HG03196 (cell line): Measurements from ENCODE around the gene GALNT10.

ENCODE experiments used
- ATAC-seq: cut with Tn5 transposase; IDR thresholded peaks from one replicate; pipeline ENCODE4 v1.9.1; 2021; ENCODE audit not compliant: unreplicated experiment

GALNT10 gene

DNA sequence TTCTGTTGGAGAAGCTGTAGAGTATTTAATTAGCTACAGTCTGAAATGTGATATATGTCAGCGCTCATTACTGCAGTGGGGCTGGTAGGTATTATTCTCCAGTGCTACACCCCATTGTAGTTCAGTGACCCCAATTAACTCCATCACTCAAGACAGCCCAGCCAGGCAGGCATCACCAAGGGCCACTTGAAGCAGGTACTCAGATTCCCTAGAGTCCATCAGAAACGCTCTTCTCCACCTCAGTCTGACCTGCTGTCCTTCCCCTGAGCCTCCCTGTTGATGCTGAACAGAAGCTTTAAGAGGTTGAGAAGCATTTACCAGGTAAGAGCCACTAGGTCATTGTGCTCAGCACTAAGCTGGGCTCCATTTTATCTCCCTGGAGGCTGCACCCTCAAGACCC, 71.8 kb downstream of the GALNT10 start:
- ATAC-seq = no peak

DNA sequence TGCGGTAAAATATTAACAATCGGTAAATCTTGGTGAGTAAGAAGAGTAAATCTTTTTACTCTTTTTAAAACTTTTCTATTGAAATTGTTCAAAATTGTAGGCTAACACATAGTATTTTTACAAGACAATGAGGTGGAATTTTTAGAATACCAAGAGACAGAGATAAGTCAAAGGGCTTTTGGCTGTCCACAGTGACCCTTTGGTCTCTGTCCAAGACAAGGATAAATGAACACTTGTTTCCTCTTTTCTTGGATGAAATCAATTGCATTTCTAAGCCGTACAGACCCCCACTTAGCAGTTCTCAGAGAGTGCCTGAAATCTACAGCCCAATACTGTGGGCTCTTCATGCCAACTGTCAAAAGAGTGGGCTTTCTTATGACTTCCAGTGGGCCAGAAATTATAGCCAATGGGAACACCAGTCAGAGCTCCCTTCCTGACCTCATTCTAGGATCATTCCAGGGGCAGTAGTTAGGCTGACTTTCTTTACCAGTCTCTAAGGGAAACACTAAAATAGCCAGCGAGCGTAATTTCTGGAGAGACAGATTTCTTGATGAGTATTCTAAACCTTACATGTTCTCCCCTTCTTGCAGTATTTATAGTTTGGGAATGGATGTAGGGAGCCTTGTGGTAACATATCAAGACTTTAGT, 74.1 kb downstream of the GALNT10 start:
- ATAC-seq = no peak

DNA sequence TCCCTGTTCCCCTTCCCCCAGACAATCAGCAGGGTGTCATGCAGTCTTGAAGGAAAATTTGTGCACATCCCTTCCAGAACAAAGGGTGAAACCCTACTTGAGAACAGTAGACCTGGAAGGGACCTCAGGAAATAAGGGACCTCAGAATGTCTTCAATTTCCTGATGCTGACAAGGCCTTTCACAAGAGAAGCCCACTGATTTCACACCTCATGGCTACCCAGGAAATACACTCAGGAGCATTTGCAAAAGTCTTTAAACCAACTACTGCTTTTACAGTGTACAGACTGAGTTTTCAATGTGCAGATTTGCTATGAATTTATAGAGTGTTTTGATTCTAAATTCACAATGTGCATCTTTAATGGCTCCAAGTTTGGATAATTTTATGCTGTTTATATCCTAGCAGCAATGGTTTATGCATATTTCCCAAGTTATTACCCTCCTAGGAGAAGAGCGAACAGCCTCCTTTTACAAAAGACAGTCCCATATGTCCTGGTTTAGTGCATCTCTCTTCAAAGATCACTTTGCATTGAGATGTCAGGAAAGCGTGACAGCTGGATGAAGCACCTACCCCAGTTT, 74.8 kb downstream of the GALNT10 start:
- ATAC-seq = no peak

DNA sequence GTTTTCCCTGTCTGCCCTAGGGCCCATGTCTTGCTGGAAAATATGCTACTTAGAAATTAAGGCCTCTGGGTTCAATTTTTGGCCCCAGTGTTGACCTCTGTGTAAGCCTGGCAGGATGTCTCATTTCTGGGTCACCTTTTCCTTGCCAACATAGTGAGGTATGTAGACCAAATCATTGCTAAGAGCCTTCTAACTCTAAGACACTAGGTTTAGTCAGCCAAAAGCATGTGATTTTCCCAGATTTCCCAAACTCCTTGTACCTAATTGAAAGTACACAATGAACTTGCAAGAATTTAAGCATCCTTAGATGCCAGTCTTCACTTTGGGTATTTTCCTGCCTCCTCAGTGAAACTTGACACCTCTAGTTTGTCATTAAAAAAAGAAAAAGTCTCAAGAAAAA, 77.0 kb downstream of the GALNT10 start:
- no peak for ATAC-seq

DNA sequence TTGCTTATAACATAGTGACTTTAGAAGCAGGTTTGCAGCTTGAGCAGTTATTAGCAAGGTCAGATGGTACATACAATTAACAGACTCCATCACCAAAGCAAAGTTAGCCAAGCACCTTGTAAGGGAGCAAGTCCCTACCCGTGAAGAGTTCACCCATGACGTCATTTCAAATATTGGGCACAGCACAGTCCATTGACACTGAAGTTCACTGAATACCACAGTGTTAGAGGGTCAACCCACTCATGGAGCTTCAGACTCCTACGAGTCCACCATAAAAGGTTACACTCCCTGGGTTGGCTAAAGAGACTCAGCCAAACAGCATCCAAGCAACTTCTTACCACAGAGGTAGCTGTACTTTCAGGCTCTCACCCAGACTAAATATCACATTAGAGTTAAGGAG, 77.5 kb downstream of the GALNT10 start:
- no peak for ATAC-seq

DNA sequence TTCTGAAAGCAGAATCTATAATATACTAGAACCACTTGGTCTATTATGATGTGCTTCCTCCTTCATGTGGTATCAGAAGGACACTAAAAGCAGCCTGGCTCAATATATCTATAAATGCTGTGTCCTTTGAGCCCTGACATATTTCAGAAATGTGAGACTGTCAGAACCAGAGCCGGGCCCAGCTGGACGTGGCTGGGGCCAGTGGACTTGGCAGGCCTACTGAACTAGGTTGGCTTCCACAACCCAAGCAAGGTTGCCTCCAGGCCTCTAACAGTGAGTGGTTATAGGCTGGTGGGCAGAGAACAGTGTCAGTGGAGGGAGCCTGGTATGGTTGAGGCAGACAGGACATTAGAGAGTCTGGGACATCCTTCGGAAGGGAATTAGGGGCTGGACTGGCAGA, 78.9 kb downstream of the GALNT10 start:
- ATAC-seq = no peak

DNA sequence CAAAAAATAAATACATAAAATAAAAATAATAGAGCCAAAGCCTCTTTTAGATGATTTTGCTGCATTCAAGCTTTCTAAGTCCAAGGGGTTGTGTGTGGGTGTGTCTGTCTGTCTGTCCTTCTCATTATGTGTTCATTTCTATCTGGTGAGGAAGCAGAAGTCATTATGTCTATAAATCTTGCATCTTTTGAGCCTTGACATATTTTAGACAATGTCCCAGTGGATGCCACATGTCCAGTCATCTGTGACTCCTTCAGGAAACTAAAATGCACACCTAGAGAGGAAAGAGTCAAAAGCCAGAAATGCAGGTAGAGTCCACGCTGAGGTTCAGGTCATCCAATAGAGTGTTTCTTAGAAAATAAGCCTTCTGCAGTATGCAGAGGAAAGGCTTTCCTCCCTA, 80.9 kb downstream of the GALNT10 start:
- no peak for ATAC-seq

DNA sequence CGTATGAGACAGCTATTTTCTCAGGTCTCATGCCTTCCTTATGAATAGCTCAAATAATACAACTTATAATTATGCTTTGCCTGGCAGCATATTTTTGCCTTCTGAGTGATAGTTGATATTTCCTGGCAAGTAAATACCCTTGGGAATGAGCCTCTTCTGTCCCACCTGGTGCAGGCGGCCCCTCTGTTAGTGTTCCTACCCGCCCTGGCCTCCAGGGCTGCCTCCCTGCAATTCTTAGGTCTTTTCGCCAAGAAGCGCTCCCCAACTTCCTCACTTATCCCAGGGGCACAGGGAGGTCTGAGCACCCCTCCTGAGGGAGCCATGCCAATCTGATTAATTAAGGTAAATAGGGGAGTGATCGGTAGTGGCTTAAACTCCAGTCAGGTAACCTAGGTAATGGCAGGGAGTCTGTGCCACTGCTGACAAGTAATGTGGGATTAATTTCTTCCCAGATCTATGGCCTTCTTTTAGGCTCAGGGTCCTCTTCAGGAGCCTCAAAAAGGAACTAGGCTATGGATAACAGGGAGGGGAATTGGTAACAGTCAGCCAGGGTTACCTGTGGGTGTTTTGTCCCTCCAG, 81.5 kb downstream of the GALNT10 start:
- ATAC-seq = no peak

DNA sequence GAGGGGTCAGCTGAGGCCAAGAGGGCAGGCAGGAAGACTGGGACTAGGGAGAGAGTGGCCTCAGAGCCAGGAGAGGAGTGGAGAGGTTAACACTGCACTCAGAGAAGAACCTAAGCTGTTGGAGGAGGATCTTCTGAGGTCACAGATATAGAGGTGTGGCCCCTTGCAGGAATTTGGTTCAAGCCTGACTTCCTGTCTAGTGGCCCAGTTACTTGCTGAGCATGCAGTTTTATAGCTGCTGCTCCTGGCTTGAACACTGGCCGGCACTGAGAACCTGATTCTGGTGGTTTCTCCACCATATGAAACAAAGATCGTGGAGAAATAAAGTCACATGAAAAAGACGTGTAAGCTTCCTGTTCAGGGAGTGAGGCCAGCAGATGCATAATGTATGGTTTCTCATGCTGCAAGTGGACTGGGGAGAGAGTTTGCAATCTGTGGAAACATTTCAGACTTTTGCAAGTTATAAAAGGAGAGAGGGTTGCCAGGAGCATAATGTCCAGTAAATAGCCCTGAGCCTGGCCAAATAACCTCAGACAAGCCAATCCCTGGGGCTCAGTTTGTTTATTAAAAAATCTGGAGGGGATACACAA, 82.6 kb downstream of the GALNT10 start:
- ATAC-seq = peak; percentile 52

DNA sequence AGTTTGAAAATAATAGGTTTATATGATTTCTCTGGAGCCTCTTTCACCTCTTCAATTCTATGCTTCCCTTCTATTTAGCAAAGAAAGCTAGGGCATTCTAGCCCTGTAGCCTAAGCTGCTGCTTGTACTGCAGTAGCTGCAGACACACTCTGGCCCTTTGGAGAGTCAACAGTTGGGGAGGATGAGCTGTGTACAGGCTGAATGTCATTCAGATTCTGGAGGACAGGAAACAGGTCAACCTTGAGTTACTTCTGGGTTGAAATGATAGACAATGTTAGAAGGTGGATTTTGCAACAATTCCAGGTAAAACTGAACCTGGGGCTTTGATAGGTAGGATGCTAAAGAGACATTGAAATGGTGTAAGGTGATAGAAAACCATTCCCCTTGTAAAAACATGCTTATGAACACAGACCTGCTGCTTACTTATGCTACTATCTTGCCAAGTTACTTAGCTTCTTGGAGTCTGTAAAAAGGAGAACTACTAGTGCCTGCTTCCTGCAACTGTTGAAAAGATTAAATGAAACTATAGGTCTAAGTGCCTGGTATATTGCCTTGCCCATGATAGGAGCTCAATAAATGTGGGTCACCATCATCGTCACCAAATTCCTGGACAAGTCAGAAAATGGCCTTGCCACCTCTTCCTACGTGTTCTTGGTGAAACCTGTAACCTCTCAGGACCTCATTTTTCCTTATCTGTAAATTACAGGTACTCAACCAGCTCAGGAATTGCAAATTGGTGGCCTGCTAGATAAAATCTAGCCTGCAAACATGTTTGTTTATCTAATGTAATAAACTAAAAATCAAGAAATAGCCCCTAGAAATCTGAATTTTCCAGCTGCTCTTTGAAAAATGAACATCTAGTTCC, 83.7 kb downstream of the GALNT10 start:
- ATAC-seq = no peak

DNA sequence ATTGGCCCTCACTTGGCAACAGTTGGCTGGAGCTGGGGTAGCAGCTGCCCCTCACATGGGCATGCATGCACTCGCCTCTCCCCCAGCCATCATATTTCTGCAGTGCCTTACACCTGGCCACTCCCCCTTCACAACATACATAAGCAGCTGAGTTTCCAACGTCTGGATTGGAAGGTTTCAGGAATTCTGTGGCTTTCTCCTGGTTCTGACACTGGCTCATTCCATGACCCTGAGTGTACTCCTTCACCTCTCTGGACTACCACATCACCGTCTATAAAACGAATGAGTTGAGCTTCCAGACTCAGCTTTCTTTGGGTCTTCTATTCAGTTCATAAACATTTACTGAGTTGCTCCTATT, 84.3 kb downstream of the GALNT10 start:
- no peak for ATAC-seq

DNA sequence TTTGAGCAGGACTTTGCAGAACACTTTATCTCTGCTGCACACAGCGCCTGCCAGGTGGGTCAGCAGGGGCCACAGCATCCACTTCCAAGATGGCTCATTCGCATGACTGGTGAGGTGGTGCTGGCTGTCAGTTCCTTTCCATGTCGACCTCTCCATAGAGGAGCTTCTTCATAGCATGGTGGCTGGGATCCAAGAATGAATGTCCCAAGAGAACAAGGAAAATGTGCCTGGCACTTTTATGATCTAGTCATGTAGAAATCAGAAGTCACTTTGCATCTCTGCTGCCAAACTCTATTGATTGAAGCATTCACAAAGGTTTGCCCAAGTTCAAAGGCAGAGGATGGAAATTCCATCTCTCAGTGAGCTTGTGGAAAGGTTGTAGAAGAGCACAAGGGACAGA, 85.0 kb downstream of the GALNT10 start:
- no peak for ATAC-seq

DNA sequence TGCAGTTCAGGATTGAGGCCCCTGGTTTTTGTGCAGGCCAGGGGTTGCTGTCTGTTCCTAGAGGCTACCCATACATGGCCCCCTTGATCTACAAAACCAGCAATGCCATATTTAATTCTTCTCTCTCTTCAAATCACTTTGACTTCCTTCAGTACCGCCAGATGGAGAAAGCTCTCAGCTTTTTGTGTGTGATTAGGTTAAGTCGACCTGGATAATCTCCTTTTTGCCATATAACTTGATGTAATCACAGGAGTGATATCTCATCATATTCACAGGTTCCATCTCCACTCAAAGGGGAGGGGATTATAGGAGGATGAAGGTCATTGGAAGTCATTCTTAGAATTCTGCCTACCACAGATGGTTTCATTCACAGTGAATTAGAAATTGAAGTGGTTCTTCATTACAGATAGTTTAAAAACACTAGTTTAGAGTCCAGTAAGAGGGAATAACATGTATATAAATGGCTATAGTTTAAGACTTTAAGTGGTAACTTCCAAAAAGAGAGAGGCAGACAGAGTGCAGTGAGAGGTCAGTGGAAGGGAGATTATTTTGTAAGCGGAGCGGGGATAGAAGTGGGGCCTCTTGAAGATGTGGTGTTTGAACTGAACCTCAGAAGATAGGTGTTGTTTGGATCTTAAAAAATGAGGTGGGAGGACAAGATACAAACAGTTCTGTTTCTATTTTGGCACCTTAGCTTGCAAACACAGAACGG, 85.9 kb downstream of the GALNT10 start:
- no peak for ATAC-seq

DNA sequence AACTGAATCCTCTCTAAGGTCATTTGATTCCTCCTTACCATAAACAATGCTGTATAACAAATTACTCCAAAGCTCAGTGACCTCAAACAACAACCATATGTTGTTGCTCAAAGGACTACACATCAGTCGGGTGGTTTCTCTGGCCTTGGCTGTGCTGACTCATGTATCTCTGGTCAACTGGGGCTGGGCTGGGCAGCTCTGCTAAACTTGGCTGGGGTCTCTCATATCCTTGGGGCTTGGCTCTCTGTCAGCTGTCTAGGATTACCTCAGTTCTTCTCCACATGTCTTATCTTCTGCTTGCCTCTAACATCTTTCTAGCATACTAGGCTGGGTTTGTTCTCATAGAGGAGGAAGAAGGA, 86.4 kb downstream of the GALNT10 start:
- no peak for ATAC-seq

DNA sequence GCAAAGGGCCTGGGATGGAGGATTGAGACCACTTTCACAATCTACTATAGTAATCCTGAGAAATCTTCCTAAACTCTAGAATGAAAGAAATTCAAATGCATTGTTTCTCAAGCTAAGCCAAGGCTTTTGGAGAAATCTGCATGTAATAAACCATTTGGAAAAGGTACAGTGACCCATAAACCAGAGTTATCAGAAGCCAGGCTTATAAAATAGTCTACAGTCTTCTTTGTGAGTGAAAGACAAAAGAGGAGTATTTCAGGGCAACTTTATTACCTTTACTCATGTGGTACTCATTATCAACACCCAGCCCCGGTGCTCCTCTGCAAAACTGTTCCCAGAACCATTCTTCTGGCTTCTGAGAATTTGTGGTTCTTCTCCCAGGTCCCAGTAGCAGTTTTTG, 87.0 kb downstream of the GALNT10 start:
- no peak for ATAC-seq

DNA sequence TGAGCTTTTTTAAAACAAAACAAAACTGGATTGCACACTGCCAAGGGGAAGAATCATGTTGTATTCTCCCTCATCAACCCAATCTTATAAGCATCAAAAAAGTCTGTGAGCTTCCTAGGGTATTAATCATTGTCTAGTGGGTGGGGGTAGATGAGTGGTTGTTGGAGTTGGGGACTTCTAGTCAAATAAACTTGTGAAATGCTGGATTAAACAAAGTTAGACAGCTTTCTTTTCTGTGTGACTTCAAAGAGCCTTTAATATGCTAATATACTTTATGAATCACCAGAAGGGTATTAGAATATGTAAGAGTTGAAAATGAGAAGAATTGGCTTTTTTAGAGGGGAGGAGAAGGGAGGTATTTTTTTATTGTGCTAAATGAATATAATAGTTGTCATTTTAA, 87.7 kb downstream of the GALNT10 start:
- ATAC-seq = no peak

DNA sequence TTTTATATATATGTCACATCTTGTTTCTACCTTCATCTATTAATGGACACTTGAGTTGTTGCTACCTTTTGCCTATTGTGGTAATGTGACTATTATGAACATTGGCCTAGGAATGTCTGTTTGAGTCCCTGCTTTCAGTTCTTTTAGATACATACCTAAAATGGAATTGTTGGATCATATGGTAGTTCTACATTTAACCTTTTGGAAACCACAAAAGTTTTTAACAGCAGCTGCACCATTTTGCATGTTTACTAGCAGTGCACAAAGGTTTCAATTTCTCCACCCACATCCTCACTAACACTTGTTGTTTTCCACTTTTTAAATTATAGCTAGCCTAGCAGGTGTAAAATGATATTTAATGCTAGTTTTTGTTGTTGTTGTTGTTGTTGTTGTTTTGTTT, 88.4 kb downstream of the GALNT10 start:
- ATAC-seq = peak; percentile 53

DNA sequence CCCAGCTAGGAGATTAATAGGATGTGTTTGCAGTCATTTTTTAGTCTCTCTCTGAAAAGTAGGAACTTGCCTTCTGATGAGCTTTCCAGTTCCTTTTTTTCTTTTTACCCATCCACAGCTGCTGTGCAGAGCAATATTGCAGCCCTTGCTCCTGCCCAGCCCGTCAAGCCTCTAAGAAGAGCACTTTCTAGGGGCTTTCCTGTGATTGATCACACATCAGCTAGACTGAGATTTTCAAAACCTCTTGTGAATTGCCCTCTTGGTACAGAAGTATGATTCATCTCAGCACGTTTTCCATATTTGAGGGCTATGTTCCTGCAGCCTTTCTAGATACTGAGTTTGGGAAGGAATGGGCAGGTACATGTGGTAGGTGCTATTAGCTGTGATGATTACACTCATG, 93.9 kb downstream of the GALNT10 start:
- ATAC-seq = peak; percentile 81

DNA sequence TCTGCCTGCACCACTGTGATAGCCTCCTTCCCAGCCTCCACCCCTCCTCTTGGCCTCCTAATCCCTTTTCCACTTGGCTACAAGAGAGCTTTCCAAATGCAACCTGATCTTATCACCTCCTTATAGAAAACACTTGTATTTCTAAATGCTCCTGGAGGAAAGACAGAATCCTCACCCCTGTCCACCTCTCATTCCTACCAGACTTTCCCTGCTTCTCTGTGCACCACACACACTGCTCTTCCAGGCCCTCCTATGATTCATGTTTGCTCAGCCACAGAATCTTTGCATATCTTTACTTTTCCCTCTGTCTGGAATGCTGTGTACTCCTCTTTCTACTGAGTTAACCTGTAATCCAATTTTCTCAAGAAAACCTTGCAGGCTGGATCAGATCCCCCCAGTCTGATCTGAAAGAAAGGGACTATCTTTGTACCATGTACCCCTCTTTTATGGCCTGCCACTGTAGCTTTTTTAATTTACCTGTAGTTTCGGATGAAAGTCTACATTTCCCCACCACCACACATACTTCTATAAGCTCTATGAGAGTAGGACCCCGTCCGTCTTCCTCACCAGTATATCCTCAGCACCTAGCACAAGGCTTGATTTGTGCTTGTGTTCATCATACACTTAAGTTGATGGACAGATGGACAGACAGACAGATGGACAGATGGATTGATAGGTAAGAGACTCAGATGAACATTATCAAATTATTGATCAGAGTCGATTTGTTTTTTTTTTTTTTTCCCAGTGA, 95.3 kb downstream of the GALNT10 start:
- no peak for ATAC-seq

DNA sequence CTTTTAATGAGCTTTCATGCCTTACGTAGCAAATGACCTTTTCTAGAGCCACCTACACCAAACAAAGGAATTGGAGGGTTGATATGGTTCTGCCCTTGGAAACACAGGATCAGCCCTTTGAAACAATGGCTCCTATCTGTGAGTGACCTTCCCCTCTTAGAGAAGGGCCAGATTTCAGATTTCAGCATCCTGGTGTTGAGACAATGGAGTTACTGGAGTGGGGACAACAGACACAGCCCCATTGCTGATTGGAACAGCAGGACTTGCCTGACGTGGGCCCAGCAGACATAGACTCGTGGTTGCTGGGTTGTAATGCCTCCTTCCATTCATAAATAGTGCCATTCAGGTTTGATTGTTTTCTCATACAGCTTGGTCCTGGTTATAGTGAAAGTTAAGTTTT, 96.0 kb downstream of the GALNT10 start:
- no peak for ATAC-seq
